K562 (cell line): ENCODE results near the gene RXFP1. TPM values are rescaled to one million over a fixed set of nuclear protein-coding genes. Genes with fewer than 3 reads are reported as not detected.

Experiments used
- ATAC-seq: fragments of 200-7000 bp; cut with Tn5 transposase; 3 replicates; pipeline ENCODE4 v1.9.1; 2020; ENCODE audit warnings: moderate library complexity
- BruUV-seq: library from RNA; stranded (reverse); fragments of 400-500 nt; replicated peaks from 2 replicates; lab custom pipeline; 2021; lab: Mats Ljungman, UMichigan
- CTCF ChIA-PET: fragments of 300-600 bp; formaldehyde crosslinking; extraction: SDS; loops from one replicate; lab custom pipeline; 2021; ENCODE audit warnings: low intra/inter-chr PET ratio; lab: Yijun Ruan, JAX
- POLR2A ChIA-PET: fragments of 300-600, 350-650 bp; sonication (Branson Sonifier 250); formaldehyde crosslinking; extraction: SDS; loops from one replicate; lab custom pipeline; 2021; ENCODE audit warnings: antibody characterized with exemption, inconsistent platforms; lab: Yijun Ruan, JAX
- DNase-seq, 4 experiments: peaks; one replicate each; pipeline versions ENCODE4 v3.0.0 to v3.0.0-alpha.2; 2011 to 2018; ENCODE audit warnings: low spot score in 3 of 4, mixed read lengths in 3 of 4; ENCODE audit errors: extremely low read depth in 1 of 4
- FAIRE-seq: peaks from 2 replicates; lab custom pipeline; 2011; peaks lifted over from hg19 to GRCh38; lab: Jason Lieb, UNC
- H2AFZ ChIP-seq: 2 replicates; pipeline ENCODE4 v1.6.0; 2011; ENCODE audit warnings: low read depth, low read length, control low read depth, inconsistent platforms
- H3K27ac ChIP-seq: fragments of 200-600 bp; 3 replicates; pipeline ENCODE4 v1.8.0; 2011; ENCODE audit warnings: low read depth, mild to moderate bottlenecking, control low read depth, inconsistent platforms, low read length, moderate library complexity, mixed read lengths; ENCODE audit errors: extremely low read depth
- H3K27me3 ChIP-seq, 2 experiments: fragments of 300-600 bp in 1 of 2; 2 replicates in 1 of 2; 3 replicates in 1 of 2; pipeline versions ENCODE4 v1.6.0 to v1.8.0; 2011; ENCODE audit warnings: inconsistent platforms in 2 of 2, low read length in 2 of 2, mild to moderate bottlenecking in 1 of 2, mixed read lengths in 1 of 2, moderate library complexity in 1 of 2; ENCODE audit not compliant: control insufficient read depth in 2 of 2, insufficient read depth in 2 of 2
- H3K36me3 ChIP-seq: fragments of 300-600 bp; 3 replicates; pipeline ENCODE4 v1.8.0; 2011; ENCODE audit warnings: mild to moderate bottlenecking, low read length, inconsistent platforms; ENCODE audit not compliant: control insufficient read depth, insufficient read depth
- H3K4me1 ChIP-seq, 2 experiments: fragments of 200-600 bp in 1 of 2; replicated peaks in 1 of 2; 2 replicates in 1 of 2; 3 replicates in 1 of 2; pipeline versions ENCODE4 v1.5.1 to v1.8.0; 2011; ENCODE audit warnings: inconsistent platforms in 2 of 2, low read length in 2 of 2, mild to moderate bottlenecking in 1 of 2, mixed read lengths in 1 of 2, moderate library complexity in 1 of 2; ENCODE audit not compliant: control insufficient read depth in 2 of 2, insufficient read depth in 2 of 2
- H3K4me2 ChIP-seq: 2 replicates; pipeline ENCODE4 v1.6.1; 2011; ENCODE audit warnings: low read length, control low read depth, inconsistent platforms, mixed read lengths; ENCODE audit not compliant: insufficient read depth
- H3K4me3 ChIP-seq: fragments of 200-600 bp; sonication (generic), shearing (Covaris generic); 2 replicates; pipeline ENCODE4 v1.5.1; 2016; ENCODE audit warnings: control low read depth, inconsistent platforms
- H3K79me2 ChIP-seq: fragments of 200-600 bp; 3 replicates; pipeline ENCODE4 v1.8.0; 2011; ENCODE audit warnings: low read length, inconsistent platforms; ENCODE audit not compliant: control insufficient read depth, insufficient read depth
- H3K9ac ChIP-seq, 2 experiments: 2 replicates each; pipeline versions ENCODE4 v1.6.0 to v1.6.1; 2011; ENCODE audit warnings: low read depth in 2 of 2, low read length in 2 of 2, control low read depth in 1 of 2, inconsistent platforms in 1 of 2, mild to moderate bottlenecking in 1 of 2, mixed read lengths in 1 of 2; ENCODE audit not compliant: insufficient read depth in 1 of 2
- H3K9me1 ChIP-seq: one replicate; pipeline ENCODE4 v1.6.0; 2011; ENCODE audit warnings: inconsistent platforms, mild to moderate bottlenecking, low read length, moderate library complexity; ENCODE audit not compliant: control insufficient read depth, insufficient read depth
- H3K9me3 ChIP-seq: replicated peaks from 2 replicates; pipeline ENCODE4 v1.5.1; 2011; ENCODE audit warnings: low read depth, low read length, inconsistent platforms; ENCODE audit not compliant: control insufficient read depth, insufficient read depth
- H4K20me1 ChIP-seq: replicated peaks from 2 replicates; pipeline ENCODE4 v1.6.1; 2011; ENCODE audit warnings: low read length, inconsistent platforms, mixed read lengths; ENCODE audit not compliant: control insufficient read depth, insufficient read depth
- BHLHE40 ChIP-seq: IDR thresholded peaks from 2 replicates; pipeline ENCODE4 v1.6.1; 2011; ENCODE audit warnings: low read length, improper control_type of control experiment
- FOXJ2 ChIP-seq: fragments of 200-800 bp; sonication (Bioruptor generic); IDR thresholded peaks from 2 replicates; pipeline ENCODE4 v1.6.1; 2016; ENCODE audit warnings: missing genetic modification characterization, missing compliant biosample characterization
- NELFE ChIP-seq: IDR thresholded peaks from 2 replicates; pipeline ENCODE4 v1.6.1; 2011; ENCODE audit warnings: mild to moderate bottlenecking; ENCODE audit not compliant: insufficient read depth, insufficient read length
- XRCC4 ChIP-seq: IDR thresholded peaks from one replicate; pipeline ENCODE4 v1.6.1; 2011; ENCODE audit not compliant: insufficient read depth, insufficient read length; ENCODE audit errors: extremely low read depth
- ZNF121 ChIP-seq: sonication (generic); formaldehyde crosslinking; conservative IDR thresholded peaks from 2 replicates; pipeline ENCODE4 v1.8.0; 2022; ENCODE audit warnings: missing genetic modification reagents
- WGBS: fragments of 100-300 bp; shearing (Covaris generic); methylation state at CpG from one replicate; pipeline ENCODE4 v1.1.6; 2016; ENCODE audit warnings: low coverage, mixed read lengths; ENCODE audit not compliant: insufficient coverage; ENCODE audit errors: missing lambda C conversion rate; 5-methylcytosine and 5-hydroxymethylcytosine counted together
- in situ Hi-C: fragments of 300-500 bp; cut with MboI; formaldehyde crosslinking; loops from 4 replicates; pipeline ENCODE4 v1.15.0; 2018; ENCODE audit warnings: inconsistent platforms, mixed read lengths
- intact Hi-C: fragments of 100-400 bp; cut with micrococcal nuclease; formaldehyde crosslinking; loops from 2 replicates; pipeline ENCODE4 v1.14.2; 2022
- polyA plus RNA-seq, 8 experiments: library from polyadenylated mRNA; depleted of rRNA in 4 of 8; stranded (reverse) in 5 of 8; unstranded in 3 of 8; fragments of >200 nt; fragmentation: Nextera tagmentation in 2 of 8; fragmentation: Illumina TruSeq in 1 of 8; extraction: Ambion mirVana in 2 of 8; extraction: Trizol in 1 of 8; gene quantifications; 2 replicates each; pipeline versions ENCODE4 v1.2.1 to v1.2.3, GENCODE V29; 2011 to 2014; ENCODE audit warnings: inconsistent platforms in 1 of 8, missing spikeins in 1 of 8
- total RNA-seq, 7 experiments: library from RNA; depleted of rRNA in 6 of 7; stranded (reverse); fragments of >200 nt in 6 of 7; fragmentation: Illumina TruSeq in 2 of 7; extraction: Trizol in 2 of 7; gene quantifications; 2 replicates each; pipeline versions ENCODE4 v1.2.1 to v1.2.3, GENCODE V29; 2011 to 2021; ENCODE audit warnings: low replicate concordance in 1 of 7
- TF ChIP-seq, protein P1 (sequence below): fragments of 450-650 bp; IDR thresholded peaks from 2 replicates; pipeline ENCODE4 v1.6.1; 2016

RXFP1 gene
- total and polyA plus RNA-seq, 9 of the 15 experiments (the other 6 are each of a cell fraction or from before 2014, with no cell fraction given), result 0.03 to 0.06 (median 0.04) TPM; not detected in 6

- no peak for ATAC-seq
- TF ChIP-seq XRCC4 (no peak), NELFE (no peak), FOXJ2 (no peak), BHLHE40 (no peak), ZNF121 (no peak)
- TF ChIP-seq, protein P1, sequence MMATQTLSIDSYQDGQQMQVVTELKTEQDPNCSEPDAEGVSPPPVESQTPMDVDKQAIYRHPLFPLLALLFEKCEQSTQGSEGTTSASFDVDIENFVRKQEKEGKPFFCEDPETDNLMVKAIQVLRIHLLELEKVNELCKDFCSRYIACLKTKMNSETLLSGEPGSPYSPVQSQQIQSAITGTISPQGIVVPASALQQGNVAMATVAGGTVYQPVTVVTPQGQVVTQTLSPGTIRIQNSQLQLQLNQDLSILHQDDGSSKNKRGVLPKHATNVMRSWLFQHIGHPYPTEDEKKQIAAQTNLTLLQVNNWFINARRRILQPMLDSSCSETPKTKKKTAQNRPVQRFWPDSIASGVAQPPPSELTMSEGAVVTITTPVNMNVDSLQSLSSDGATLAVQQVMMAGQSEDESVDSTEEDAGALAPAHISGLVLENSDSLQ, result no peak
- no peak for DNase-seq
- Histone ChIP-seq H3K9ac (no peak overlapping the region), H3K27ac (no peak overlapping the region), H3K36me3 (peaks cover 12% of the 10 kb centered on the region; the same call in 2 of the 3 replicates), H4K20me1 (no peaks in the 10 kb centered on the region), H3K9me1 (no peaks in the 10 kb centered on the region), H3K4me2 (no peak overlapping the region), H3K4me3 (no peak overlapping the region), H2AFZ (no peak overlapping the region), H3K27me3 (no peaks in the 10 kb centered on the region), H3K79me2 (peaks cover 38% of the 10 kb centered on the region), H3K9me3 (no peaks in the 10 kb centered on the region; the same call in 1 of the 2 replicates), H3K4me1 (peaks cover 15 to 16% of the 10 kb centered on the region in 2 experiments; a peak in 4 of 5 replicates)
- ChIA-PET CTCF (no interaction called here), POLR2A (interaction anchor here (1.3 kb wide), 1 partner anchor 14 kb away, joined by 3 read pairs; no protein-coding TSS in a partner anchor)
- BruUV-seq, result no TSS peak
- in situ Hi-C loops, result no loop called here
- intact Hi-C loops, result no loop called here
- no peak for FAIRE-seq
- WGBS, result 78% methylated on average over 7 of the region's 7 CpGs
Observed at GRCh38 chr4:158669310-158669709, 147.6 kb downstream of the RXFP1 start.
